GM19193 (cell line): ENCODE data around the gene KCNC1.

Experiments
- POLR2A ChIP-seq: IDR thresholded peaks from 4 replicates; pipeline ENCODE4 v1.6.1; 2011; ENCODE audit not compliant: insufficient read depth, insufficient read length; ENCODE audit errors: extremely low read depth

KCNC1 gene

GRCh38 chr11:17778956-17779860 is 44.6 kb downstream of the KCNC1 start:
- no peak for TF ChIP-seq POLR2A

- no peak for TF ChIP-seq POLR2A
Measured at GRCh38 chr11:17779861-17780594, 45.4 kb downstream of the KCNC1 start.

GRCh38 chr11:17780668-17781067 is 46.1 kb downstream of the KCNC1 start:
- no peak for TF ChIP-seq POLR2A

- TF ChIP-seq POLR2A: no peak
Measured at GRCh38 chr11:17781221-17781620, 46.6 kb downstream of the KCNC1 start.

- no peak for TF ChIP-seq POLR2A
Measured at GRCh38 chr11:17781626-17782025, 47.0 kb downstream of the KCNC1 start.

- no peak for TF ChIP-seq POLR2A
Measured at GRCh38 chr11:17782145-17782544, 47.6 kb downstream of the KCNC1 start.

- no peak for TF ChIP-seq POLR2A
Measured at GRCh38 chr11:17782603-17783337, 48.2 kb downstream of the KCNC1 start.

GRCh38 chr11:17783878-17784277 is 49.3 kb downstream of the KCNC1 start:
- no peak for TF ChIP-seq POLR2A

- TF ChIP-seq POLR2A: no peak
Measured at GRCh38 chr11:17786824-17787525, 52.4 kb downstream of the KCNC1 start.

- no peak for TF ChIP-seq POLR2A
Measured at GRCh38 chr11:17788084-17788483, 53.5 kb downstream of the KCNC1 start.

- no peak for TF ChIP-seq POLR2A
Measured at GRCh38 chr11:17790453-17790852, 55.9 kb downstream of the KCNC1 start.

- no peak for TF ChIP-seq POLR2A
Measured at GRCh38 chr11:17791144-17791543, 56.6 kb downstream of the KCNC1 start.

- TF ChIP-seq POLR2A: no peak
Measured at GRCh38 chr11:17792161-17792560, 57.6 kb downstream of the KCNC1 start.

- no peak for TF ChIP-seq POLR2A
Measured at GRCh38 chr11:17793642-17794170, 59.1 kb downstream of the KCNC1 start.

GRCh38 chr11:17794981-17795380 is 60.4 kb downstream of the KCNC1 start:
- TF ChIP-seq POLR2A: no peak

- TF ChIP-seq POLR2A: no peak
Measured at GRCh38 chr11:17796154-17796553, 61.6 kb downstream of the KCNC1 start.
